UCSD-AML1 (cell line): ENCODE measurements around the gene DDO.

ENCODE experiments used
- DNase-seq: peaks from one replicate; lab custom pipeline; 2025; ENCODE audit not compliant: unreplicated experiment; lab: John Stamatoyannopoulos, UW

DDO gene

GRCh38 chr6:110348961-110349690 is 66.2 kb downstream of the DDO start:
- no peak for DNase-seq

GRCh38 chr6:110345025-110345424 is 70.3 kb downstream of the DDO start:
- DNase-seq = no peak

- no peak for DNase-seq
Measured at GRCh38 chr6:110342759-110343158, 72.6 kb downstream of the DDO start.
